ENCODE measurements around the gene PIP4K2A. TPM values are rescaled to one million over a fixed set of nuclear protein-coding genes. Genes with fewer than 3 reads are reported as not detected.

The PIP4K2A gene
- total and polyA plus RNA-seq, 2 of the 8 experiments (the other 6 are each of a cell fraction or from before 2014, with no cell fraction given) = 19.0 to 60.9 TPM

DNA sequence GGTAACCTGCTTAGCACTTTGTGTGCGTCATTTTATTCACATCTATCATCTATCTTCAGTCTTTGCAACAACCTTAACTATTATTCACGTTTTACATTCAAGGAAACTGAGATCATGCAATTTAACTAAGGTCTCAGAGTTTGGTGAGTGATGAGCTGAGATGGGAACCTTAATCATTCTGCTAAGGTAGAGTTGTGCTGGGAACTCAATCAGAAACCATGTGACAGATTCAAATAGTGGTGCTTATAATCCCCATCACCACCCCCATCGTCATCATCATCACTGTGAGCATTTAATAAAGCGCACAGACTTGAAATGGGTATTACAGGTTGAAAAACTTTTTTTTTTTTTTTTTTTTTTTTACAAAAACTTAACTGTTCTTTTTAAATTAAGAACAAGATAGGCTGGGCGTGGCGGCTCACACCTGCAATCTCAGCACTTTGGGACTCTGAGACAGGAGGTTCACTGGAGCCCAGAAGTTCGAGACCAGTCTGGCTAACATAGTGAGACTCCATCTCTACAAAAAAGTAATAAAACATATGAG is 160.9 kb downstream of the PIP4K2A start:
- Histone ChIP-seq H4K91ac (replicated peaks; ENCODE audit: insufficient read length, low read length) (no peak overlapping the region), H3K4me2 (ENCODE audit: insufficient read depth in 1 of 2, low read depth in 2 of 2, low read length in 2 of 2) (no peak overlapping the region), H2BK15ac (ENCODE audit: low read length) (no peak overlapping the region), H3K9me3 (ENCODE audit: insufficient read depth in 2 of 2, low read depth in 1 of 2, low read length in 1 of 2) (no peaks in the 10 kb centered on the region), H2BK120ac (replicated peaks; ENCODE audit: low read depth, low read length) (no peak overlapping the region), H2BK12ac (ENCODE audit: low read depth, low read length) (no peak overlapping the region), H4K5ac (ENCODE audit: insufficient read length, low read depth, low read length) (no peak overlapping the region), H3K23me2 (ENCODE audit: low read depth, low read length) (no peaks in the 10 kb centered on the region), H2AK5ac (ENCODE audit: low read depth, low read length) (no peak overlapping the region), H4K8ac (ENCODE audit: extremely low read depth, insufficient read depth, low read length) (no peak overlapping the region), H3K27me3 (replicated peaks in 1 of 4; ENCODE audit: control insufficient read depth in 3 of 4, extremely low read depth in 1 of 4, insufficient read depth in 3 of 4, low read length in 3 of 4) (no peaks in the 10 kb centered on the region), H3K4me1 (replicated peaks in 1 of 4; ENCODE audit: control insufficient read depth in 3 of 4, insufficient read depth in 4 of 4, low read length in 3 of 4) (peaks cover 0 to 2% (median 1%) of the 10 kb centered on the region in 4 experiments; a peak in 2 of 7 replicates), H3K79me2 (ENCODE audit: control insufficient read depth in 1 of 2, insufficient read depth in 2 of 2, low read length in 2 of 2) (no peaks in the 10 kb centered on the region), H3K4ac (replicated peaks; ENCODE audit: insufficient read length, low read depth, low read length) (no peak overlapping the region), H2BK20ac (ENCODE audit: low read length) (no peak overlapping the region), H3K9ac (replicated peaks in 1 of 4; ENCODE audit: extremely low read depth in 1 of 4, low read depth in 3 of 4, low read length in 3 of 4) (no peak overlapping the region), H4K20me1 (replicated peaks in 1 of 2; ENCODE audit: control insufficient read depth in 1 of 2, insufficient read depth in 2 of 2, low read length in 2 of 2) (no peaks in the 10 kb centered on the region), H3K18ac (ENCODE audit: extremely low read depth, low read length) (no peak overlapping the region), H3K36me3 (ENCODE audit: control insufficient read depth in 2 of 4, insufficient read depth in 4 of 4, low read length in 3 of 4) (peaks cover 0 to 6% (median 5%) of the 10 kb centered on the region in 4 experiments; a peak in 5 of 8 replicates), H2BK5ac (ENCODE audit: low read depth, low read length) (no peak overlapping the region), H3K56ac (replicated peaks; ENCODE audit: insufficient read length, low read depth, low read length) (no peak overlapping the region), H3K23ac (ENCODE audit: insufficient read length) (no peak overlapping the region), H3K4me3 (ENCODE audit: extremely low read depth in 1 of 4, insufficient read depth in 2 of 4, low read depth in 3 of 4, low read length in 4 of 4) (no peak overlapping the region), H3K14ac (ENCODE audit: insufficient read length) (no peak overlapping the region), H3K79me1 (ENCODE audit: low read depth, low read length) (no peaks in the 10 kb centered on the region), H3K27ac (ENCODE audit: low read depth, low read length) (no peak overlapping the region), H2AFZ (ENCODE audit: low read length) (no peak overlapping the region)
- DNase-seq (ENCODE audit: low read depth in 1 of 2, low spot score in 2 of 2) = no peak
- 87% methylated on average over 7 of the region's 7 CpGs; no CpG with 5 or more reads in 1 of the 2 experiments for WGBS, 2 experiments (ENCODE audit: extremely low coverage in 1 of 2, insufficient coverage in 1 of 2, insufficient read length in 1 of 2, insufficient replicate concordance in 2 of 2, low coverage in 1 of 2, low lambda C conversion rate in 2 of 2, missing lambda C conversion rate in 1 of 2)
- no peak for FAIRE-seq
- ChIA-PET POLR2A (ENCODE audit: partially characterized antibody) (interaction anchor here (0.8 kb wide), 1 partner anchor 11 kb away, joined by 3 read pairs; no protein-coding TSS in a partner anchor), CTCF (ENCODE audit: partially characterized antibody) (interaction anchor here (1.1 to 2.7 kb wide), 3 partner anchors 21 to 412 kb away, joined by 3 to 7 read pairs (median 5); no protein-coding TSS in a partner anchor)
- no peak for TF ChIP-seq SAP30 (IDR thresholded peaks at IDR 0.05; ENCODE audit: insufficient read depth, insufficient replicate concordance, low read length)
- TF ChIP-seq CTBP2 (IDR thresholded peaks at IDR 0.05; ENCODE audit: borderline replicate concordance, insufficient read depth, insufficient read length, low read length) = no peak
- no peak for TF ChIP-seq POLR2AphosphoS5 (IDR thresholded peaks at IDR 0.05; ENCODE audit: low read depth, low read length)
- no peak for TF ChIP-seq SIN3A (conservative IDR thresholded peaks at IDR 0.05 in 1 of 2, IDR thresholded peaks at IDR 0.05 in 1 of 2; ENCODE audit: low read depth in 1 of 2, low read length in 2 of 2)
- TF ChIP-seq HDAC2 (IDR thresholded peaks at IDR 0.05; ENCODE audit: borderline replicate concordance in 1 of 2, low read depth in 2 of 2, low read length in 2 of 2) = no peak

Measured in H1 (cell line).